HG03060 (cell line): ENCODE measurements around the gene GNG12.

ENCODE experiments used
- ATAC-seq: cut with Tn5 transposase; IDR thresholded peaks from one replicate; pipeline ENCODE4 v1.9.1; 2021; ENCODE audit warnings: low read depth, moderate number of reproducible peaks; ENCODE audit not compliant: unreplicated experiment

GNG12 gene

DNA sequence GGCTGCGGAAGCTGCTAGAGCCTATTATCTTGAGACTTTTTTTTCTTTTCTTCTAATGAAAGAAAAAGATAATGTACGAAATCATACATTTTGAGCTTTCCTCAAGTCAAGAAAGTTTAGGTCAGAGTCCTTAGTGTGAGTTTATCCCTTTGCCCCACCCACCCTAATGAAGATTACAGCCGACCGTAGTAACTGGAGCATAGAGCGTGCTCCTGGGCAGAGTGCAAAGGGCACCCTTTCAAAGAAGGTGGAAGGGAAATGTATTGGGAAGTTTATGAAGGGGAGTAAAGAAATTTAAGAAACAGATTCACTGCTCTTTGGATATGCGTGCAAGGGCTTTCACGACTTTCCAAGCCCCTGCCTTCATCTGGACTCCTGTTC, 17.2 kb downstream of the GNG12 start:
- ATAC-seq = no peak

GRCh38 chr1:67815303-67816094, 17.8 kb downstream of the GNG12 start:
- no peak for ATAC-seq

DNA sequence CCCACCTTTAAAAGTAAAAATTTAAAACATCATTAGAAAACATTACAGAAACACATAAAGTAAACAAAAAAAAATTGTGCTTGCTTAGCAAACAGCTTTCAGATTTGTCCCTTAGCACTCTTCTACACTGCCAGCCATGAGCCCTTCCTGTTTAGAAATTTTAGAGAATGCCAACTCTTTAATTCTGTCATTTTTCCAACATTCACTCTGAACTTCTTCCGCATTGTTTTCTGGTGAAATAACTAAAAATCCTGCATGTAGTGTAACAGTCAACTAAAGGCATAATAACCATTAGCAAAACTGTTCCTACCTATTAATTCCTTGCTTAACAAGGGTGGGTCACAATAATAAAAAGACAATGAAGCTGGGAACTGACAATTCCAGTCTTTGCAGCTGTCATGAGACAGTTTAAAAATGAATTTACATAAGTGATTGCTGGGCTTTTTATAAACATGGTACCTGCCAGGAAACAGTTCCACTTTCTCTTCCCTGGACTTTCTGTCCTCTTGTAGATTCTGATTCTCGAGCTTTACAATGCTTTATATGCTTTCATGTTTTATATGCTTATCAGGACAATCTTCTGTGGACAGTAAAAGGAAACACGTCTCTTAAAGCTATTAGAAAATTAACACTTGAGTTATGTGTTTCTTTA, 19.0 kb downstream of the GNG12 start:
- ATAC-seq = no peak

DNA sequence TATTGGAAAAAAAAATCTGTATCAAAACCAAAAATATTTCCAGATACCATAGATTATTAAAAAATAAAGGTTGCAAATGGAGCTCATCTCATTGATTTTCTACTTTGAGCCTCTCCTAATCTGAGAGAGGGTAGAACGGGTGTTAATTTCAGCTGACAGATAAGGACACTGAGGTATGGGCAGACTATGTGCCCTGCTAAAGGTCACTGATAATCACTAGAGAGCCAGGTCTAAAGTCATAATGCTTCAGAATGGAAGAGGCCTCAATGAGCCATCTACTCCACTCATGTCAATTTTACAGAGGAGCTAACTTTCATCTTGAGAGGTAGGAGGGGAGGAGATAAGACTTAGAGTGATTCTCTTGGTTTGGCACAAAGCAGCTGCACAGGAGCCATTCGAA, 21.0 kb downstream of the GNG12 start:
- ATAC-seq = no peak

- ATAC-seq = no peak
These were observed 21.5 kb downstream of the GNG12 start for GRCh38 chr1:67811781-67812180.

DNA sequence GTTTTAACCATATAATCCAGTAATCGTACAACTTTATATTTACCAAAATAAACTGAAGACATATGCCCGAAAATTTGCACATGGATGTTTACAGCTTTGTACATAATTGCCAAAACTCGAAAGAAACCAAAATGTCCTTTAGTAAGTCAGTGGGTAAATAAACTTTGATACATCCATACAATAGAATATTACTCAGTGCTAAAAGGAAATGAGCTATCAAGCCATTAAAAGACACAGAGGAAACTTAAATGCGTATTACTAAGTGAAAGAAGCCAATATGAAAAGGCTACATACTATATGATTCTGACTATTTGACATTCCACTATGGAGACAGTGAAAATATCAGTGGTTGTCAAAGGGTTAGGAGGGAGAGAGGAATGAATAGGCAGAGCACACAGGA, 23.4 kb downstream of the GNG12 start:
- no peak for ATAC-seq

DNA sequence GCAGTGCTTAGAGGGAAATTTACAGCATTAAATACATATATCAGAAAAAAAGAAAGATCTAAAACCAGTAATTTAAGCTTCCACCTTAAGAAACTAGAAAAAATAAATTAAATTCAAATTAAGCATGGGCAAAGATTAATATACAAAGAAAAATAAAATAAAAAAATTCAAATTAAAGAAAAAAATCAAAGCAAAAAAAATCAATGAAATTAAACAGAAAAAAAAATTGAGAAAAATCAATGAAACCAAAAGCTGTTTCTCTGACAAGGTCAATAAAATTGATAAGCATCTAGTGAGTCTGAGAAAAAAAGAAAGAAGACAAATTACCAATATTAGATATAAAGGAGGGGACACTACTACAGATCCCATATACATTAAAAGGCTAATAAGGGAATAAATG, 26.0 kb downstream of the GNG12 start:
- ATAC-seq = no peak

GRCh38 chr1:67804710-67805109, 28.6 kb downstream of the GNG12 start:
- no peak for ATAC-seq

GRCh38 chr1:67803380-67804279, 29.6 kb downstream of the GNG12 start:
- no peak for ATAC-seq

DNA sequence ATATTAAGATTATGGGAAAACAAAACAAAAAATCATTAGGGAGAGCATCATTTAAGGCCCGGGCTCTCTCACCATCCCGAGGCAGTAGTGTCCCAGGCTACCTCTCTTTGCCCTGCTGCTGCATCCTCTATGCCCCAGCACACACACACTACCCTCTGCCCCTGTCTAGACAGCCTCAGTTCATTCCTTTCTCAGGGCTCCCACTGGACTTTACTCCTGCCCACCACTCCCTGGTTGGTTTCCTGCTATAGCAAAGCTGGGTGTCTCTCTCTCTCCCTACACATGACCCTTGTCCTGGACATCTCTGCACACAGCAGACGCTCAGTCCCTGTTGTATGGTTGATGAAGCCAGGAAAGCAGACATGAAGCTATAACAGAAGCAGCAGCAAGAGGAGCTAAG, 30.7 kb downstream of the GNG12 start:
- ATAC-seq = no peak

DNA sequence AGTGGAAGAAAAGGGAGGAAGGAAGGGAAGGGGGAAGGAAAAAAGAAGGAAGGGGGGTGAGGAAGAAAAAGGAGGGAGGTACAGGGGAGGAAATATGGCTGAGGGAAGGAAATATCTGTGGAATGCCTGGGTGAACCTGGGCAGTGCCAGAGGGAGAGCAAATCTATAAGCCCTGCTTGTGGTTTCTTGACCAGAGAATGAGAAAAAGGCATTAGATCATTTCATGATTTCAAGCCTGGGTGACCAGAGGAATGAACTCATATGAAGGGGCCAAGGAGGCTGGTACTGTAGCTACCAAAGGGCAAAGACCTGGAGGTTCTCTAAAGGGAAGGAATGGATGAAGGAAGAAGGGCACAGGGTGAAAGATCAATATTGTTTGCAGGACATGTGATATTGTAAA, 31.4 kb downstream of the GNG12 start:
- ATAC-seq = no peak

GRCh38 chr1:67795179-67795912, 37.9 kb downstream of the GNG12 start:
- no peak for ATAC-seq

GRCh38 chr1:67793562-67793961, 39.7 kb downstream of the GNG12 start:
- no peak for ATAC-seq

DNA sequence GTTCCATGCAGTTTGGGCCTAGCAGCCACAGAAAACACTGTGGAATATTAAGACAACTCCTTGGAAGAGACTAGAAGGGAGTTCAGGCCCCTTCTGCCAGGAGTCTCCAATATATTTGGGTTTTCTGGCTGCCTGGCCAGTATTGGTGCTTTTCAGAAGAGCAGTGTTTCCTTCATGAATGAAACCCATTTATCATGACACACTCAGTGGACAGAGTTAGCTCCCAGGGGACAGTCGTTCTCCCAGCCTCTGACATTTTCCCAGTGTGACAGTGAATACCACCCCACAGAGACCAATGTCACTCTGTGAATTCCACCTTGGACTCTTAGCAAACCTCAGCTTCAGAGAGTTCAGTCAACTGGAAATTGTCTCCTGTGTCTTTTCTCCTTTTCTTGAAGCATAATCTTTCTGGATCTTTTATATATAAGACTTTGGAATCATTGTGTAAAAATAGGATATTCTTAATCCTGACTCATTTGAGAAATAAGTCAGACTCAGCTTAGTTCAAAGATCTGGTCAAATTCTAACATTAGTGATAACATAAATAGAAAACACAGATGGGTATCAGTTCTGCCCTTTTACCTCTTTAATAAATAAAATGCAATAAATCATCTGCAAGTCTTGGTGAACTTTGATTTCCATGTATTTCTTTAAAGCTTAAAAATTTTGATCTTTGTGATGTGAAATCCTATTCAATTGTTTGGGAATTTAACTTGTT, 40.4 kb downstream of the GNG12 start:
- ATAC-seq = no peak

DNA sequence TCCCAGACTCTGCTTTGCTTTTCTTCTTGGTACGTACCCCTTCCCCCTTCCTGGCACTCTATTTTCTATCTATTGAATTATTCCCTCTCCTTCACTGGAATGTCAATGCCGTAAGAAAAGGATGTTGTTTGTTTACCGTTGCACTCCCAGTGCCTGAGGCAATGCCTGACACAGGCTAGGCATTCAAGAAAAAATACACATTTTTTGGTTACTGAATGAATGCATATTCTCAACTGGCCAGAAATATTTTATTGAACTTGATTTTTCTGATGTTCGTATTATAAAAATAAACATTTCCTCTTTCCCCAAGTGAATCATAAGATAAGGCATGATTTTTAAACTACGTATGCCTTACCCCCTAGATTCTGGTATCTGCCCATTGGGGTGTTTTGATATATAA, 41.2 kb downstream of the GNG12 start:
- no peak for ATAC-seq

DNA sequence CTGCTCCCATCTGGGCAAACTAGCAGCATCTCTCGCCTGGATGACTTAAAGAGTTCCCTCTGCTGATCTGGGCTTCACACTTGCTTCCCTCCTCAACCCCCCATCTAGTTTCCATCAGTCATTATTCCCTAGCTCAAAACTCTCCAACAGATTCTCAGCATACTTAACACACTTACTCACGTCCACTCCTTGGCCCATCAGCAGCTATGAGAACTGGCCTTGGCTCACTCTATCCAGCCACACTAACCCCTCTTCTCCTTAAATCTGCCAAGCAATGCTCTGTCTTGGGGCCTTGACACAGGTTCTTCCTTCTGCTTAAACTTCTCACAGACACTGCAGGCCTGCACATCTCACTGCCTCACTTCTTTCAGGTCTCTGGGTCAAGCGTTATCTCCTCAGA, 41.6 kb downstream of the GNG12 start:
- ATAC-seq = no peak

DNA sequence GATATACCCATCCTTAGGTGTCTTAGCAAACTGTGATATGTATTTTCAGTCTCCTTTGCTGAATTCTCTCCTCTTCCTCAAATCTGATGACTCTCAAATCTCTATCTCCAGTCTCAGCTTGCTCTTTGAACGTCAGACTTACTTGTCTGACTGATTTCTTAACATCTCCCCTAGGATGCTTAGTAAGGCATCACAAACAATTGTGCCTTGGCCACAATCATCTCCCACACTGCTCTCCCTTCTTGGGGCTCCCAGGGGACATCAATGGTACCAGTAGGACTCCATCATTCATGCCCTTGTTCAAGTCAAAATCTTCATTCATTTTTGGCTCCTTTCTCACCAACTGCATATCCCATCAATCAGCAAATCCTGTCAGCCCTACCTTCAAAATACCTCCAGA, 42.0 kb downstream of the GNG12 start:
- ATAC-seq = no peak

GRCh38 chr1:67790201-67790692, 43.0 kb downstream of the GNG12 start:
- ATAC-seq = no peak

- no peak for ATAC-seq
These were observed 43.7 kb downstream of the GNG12 start for GRCh38 chr1:67789551-67789950.

- ATAC-seq = no peak
These were observed 44.4 kb downstream of the GNG12 start for GRCh38 chr1:67788904-67789303.
